ENCODE data around the gene KIF5C. TPM values are rescaled to one million over a fixed set of nuclear protein-coding genes. Genes with fewer than 3 reads are reported as not detected.
A peak's percentile ranks its signal among the peaks of the same experiment; 100 is the strongest.

KIF5C gene
- polyA plus RNA-seq, 1 donor (not counting 4 experiments of a cell fraction or from before 2014, with no cell fraction given), result 0.03 TPM

DNA sequence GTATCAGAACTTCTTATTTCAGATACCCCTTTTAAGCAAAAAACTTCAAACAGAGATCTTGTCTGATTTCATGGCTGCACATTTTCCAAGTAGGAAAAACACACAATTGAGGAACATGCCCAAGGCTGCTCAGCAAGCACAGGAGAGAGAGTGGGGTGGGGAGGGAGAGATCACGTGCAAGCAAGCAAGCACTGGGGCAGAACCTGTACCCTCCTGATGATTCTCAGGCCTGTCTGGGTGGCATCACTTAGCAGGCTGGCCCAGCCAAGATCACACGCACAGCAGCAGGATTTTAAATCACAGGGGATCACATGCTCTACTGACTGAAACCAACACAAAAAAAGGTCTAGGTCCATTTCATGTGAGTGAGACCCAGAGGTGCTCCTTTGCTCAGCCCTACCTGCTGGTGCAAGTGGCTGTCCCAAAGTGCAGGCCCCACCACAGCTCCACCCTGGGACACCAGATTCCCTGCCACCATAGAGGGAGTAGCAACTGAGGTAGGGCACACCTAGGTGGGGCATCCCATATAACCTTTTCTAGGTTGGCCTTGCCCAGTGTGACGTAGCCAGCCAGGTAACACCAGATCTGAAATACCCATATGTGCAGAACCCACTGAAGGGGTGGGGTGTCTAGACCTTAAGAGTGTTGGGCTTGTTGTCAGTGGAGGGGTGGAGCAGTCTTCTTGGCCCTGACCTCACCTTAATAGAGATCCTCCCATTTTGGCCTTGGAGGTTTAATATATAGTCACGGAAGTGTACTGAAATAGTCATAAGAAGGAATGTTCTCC, 161.7 kb downstream of the KIF5C start:
- TF ChIP-seq EZH2 (IDR thresholded peaks at IDR 0.05; ENCODE audit: low read length), result no peak
- TF ChIP-seq CTCF (optimal IDR thresholded peaks at IDR 0.05 in 1 of 3, IDR thresholded peaks at IDR 0.05 in 1 of 3, conservative IDR thresholded peaks at IDR 0.05 in 1 of 3; ENCODE audit: extremely low read depth in 1 of 3, insufficient read depth in 2 of 3, low read length in 3 of 3), result no peak
- dilution Hi-C loops (cut with MboI; ENCODE audit: extremely low pct_ligation_motif_present, low sequenced_read_pairs), result no loop called here
- Histone ChIP-seq H4K20me1 (ENCODE audit: control insufficient read depth, extremely low read depth, insufficient read depth, low read length) (no peaks in the 10 kb centered on the region), H3K9me1 (ENCODE audit: control insufficient read depth, extremely low read depth, insufficient read depth, low read length) (no peaks in the 10 kb centered on the region), H2AFZ (ENCODE audit: control insufficient read depth, low read length) (no peak overlapping the region), H3K36me3 (ENCODE audit: control insufficient read depth in 2 of 2, extremely low read depth in 1 of 2, insufficient read depth in 2 of 2, low read length in 2 of 2) (no peaks in the 10 kb centered on the region), H3K9ac (ENCODE audit: control insufficient read depth, extremely low read depth, insufficient read depth, low read length) (no peak overlapping the region), H3K4me3 (ENCODE audit: control insufficient read depth in 2 of 3, extremely low read depth in 1 of 3, insufficient read depth in 2 of 3, low read depth in 1 of 3, low read length in 3 of 3) (no peak overlapping the region), H3K4me2 (ENCODE audit: control insufficient read depth, extremely low read depth, insufficient read depth, low read depth, low read length) (no peak overlapping the region), H3K27me3 (ENCODE audit: control insufficient read depth, extremely low read depth, insufficient read depth, low read length) (no peaks in the 10 kb centered on the region), H3K4me1 (ENCODE audit: control insufficient read depth, extremely low read depth, insufficient read depth, low read length) (peaks cover 3% of the 10 kb centered on the region), H3K79me2 (ENCODE audit: control insufficient read depth, insufficient read depth, low read length) (no peaks in the 10 kb centered on the region), H3K27ac (ENCODE audit: control insufficient read depth, insufficient read depth, low read length) (no peak overlapping the region), H3K9me3 (ENCODE audit: control insufficient read depth, low read depth, low read length) (no peaks in the 10 kb centered on the region)
- no peak for DNase-seq (ENCODE audit: low read depth, low spot score)
- no peak for FAIRE-seq

DNA sequence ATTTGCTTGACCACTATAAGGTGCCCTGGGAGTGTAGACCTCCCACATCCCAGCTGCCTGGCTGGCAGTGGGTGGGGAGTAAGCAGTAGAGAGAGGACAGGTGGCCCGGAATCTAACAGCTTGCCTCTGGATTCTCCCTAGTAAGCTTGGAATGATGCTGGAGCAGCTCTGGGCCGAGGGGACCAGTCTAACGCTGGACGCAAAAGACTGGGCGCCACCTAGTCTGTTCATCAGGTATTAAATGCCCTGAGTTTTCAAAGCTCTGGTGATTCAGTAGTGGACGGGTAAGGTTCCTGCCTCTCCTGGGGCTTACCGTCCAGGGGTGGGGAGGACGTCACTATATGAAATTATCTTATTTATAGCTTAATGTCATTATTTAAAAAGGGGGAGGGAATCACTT, 162.8 kb downstream of the KIF5C start:
- no peaks in the 10 kb centered on the region for H3K9me1 ChIP-seq (ENCODE audit: control insufficient read depth, extremely low read depth, insufficient read depth, low read length)
- no peaks in the 10 kb centered on the region for H3K9me3 ChIP-seq (ENCODE audit: control insufficient read depth, low read depth, low read length)
- TF ChIP-seq CTCF (optimal IDR thresholded peaks at IDR 0.05 in 1 of 3, IDR thresholded peaks at IDR 0.05 in 1 of 3, conservative IDR thresholded peaks at IDR 0.05 in 1 of 3; ENCODE audit: extremely low read depth in 1 of 3, insufficient read depth in 2 of 3, low read length in 3 of 3) (peak; percentile 29 to 54 (median 42)), EZH2 (IDR thresholded peaks at IDR 0.05; ENCODE audit: low read length) (no peak)
- peak; percentile 13 for FAIRE-seq
- H3K36me3 ChIP-seq (ENCODE audit: control insufficient read depth in 2 of 2, extremely low read depth in 1 of 2, insufficient read depth in 2 of 2, low read length in 2 of 2), result no peaks in the 10 kb centered on the region
- H3K4me1 ChIP-seq (ENCODE audit: control insufficient read depth, extremely low read depth, insufficient read depth, low read length), result peaks cover 3% of the 10 kb centered on the region
- no peaks in the 10 kb centered on the region for H3K79me2 ChIP-seq (ENCODE audit: control insufficient read depth, insufficient read depth, low read length)
- H3K27me3 ChIP-seq (ENCODE audit: control insufficient read depth, extremely low read depth, insufficient read depth, low read length), result no peaks in the 10 kb centered on the region
- peak overlapping the region; percentile 89 for H3K4me2 ChIP-seq (ENCODE audit: control insufficient read depth, extremely low read depth, insufficient read depth, low read depth, low read length)
- dilution Hi-C loops (cut with MboI; ENCODE audit: extremely low pct_ligation_motif_present, low sequenced_read_pairs), result no loop called here
- no peak for DNase-seq (ENCODE audit: low read depth, low spot score)
- peak overlapping the region; percentile 81 for H2AFZ ChIP-seq (ENCODE audit: control insufficient read depth, low read length)
- no peaks in the 10 kb centered on the region for H4K20me1 ChIP-seq (ENCODE audit: control insufficient read depth, extremely low read depth, insufficient read depth, low read length)
- peak overlapping the region; percentile 81 for H3K9ac ChIP-seq (ENCODE audit: control insufficient read depth, extremely low read depth, insufficient read depth, low read length)
- H3K27ac ChIP-seq (ENCODE audit: control insufficient read depth, insufficient read depth, low read length), result peak overlapping the region; percentile 55
- peak overlapping the region; percentile 54 to 76 (median 68) for H3K4me3 ChIP-seq (ENCODE audit: control insufficient read depth in 2 of 3, extremely low read depth in 1 of 3, insufficient read depth in 2 of 3, low read depth in 1 of 3, low read length in 3 of 3)
